Stimulated activated CD4-positive, alpha-beta T cell treated with anti-CD3 and anti-CD28 coated beads, Interleukin-2, amount 100 ng/mL, for 4 hours (primary cell): ENCODE measurements around the gene NSMF.
A peak's percentile ranks its signal among the peaks of the same experiment; 100 is the strongest.
"Not testable (repeated sequence)": the region's sequence is repeated elsewhere in the genome, so short reads cannot be mapped to it uniquely, and the experiment has no call there.

Experiments
- DNase-seq: peaks from one replicate; pipeline ENCODE4 v3.0.0-alpha.2; 2020; ENCODE audit warnings: low read depth

The NSMF gene

DNA sequence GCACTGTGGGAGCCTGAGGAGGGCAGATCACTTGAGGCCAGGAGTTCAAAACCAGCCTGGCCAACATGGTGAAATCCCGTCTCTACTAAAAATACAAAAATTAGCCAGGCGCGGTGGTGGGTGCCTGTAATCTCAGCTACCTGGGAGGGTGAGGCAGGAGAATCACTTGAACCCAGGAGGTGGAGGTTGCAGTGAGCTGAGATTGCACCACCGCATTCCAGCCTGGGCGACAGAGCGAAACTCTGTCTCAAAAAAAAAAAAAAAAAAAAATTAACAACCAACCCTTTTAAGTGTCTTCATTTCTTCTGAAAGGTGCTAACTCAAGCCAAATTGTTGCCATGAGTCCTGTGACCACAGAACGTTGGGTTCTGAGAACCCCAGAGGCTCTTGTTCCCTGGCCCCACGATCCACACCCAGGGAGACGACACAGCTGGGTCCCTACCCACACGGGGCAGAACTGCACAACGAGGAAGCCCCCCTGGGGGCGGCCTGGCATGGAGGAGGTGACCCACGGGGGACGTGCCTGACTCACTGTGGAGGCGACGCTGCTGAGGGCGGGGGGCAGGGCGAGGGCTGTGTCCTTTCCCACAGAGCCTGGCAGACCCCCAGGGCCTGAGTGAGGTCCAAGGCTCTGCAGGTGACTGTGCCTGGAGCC lies 48.8 kb downstream of the NSMF start:
- not testable (repeated sequence) for DNase-seq

- DNase-seq: no peak
Measured at GRCh38 chr9:137409515-137409914, 49.6 kb downstream of the NSMF start.

DNA sequence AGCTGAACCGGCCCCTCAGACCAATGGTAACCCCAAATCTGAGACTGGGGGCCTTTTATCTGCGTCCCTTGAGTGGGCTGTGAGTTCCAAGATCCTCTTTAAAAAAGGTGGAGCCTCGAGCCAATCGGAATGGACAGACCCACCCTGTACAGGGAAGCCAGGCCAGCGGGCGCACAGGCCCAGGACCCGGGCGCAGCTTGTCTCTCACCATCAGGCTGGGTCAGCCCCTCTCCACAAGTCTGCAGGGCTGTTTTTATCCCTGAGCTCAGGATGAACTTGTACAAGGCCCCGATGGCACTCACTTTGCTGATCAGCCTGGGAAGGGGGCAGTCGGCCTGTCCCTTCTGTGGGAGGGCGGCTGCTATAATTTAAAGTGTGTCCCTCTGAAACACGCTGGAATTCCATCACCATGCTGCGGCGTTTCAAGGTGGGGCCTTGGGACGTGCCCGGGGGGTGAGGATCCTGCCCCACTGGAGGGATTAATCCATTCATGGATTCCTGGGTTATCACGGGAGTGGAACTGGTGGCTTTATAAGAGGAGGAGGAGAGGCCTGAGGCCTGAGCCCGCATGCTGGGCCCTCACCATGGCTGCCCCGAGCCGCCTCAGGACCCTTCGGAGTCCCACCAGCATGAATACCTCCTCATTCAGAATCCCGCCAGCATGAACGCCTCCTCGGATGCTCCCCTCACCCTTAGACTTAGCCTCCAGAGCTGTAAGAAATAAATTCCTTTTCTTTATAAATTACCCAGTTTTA lies 50.3 kb downstream of the NSMF start:
- DNase-seq: no peak

- DNase-seq: no peak
Measured at GRCh38 chr9:137407590-137408300, 51.4 kb downstream of the NSMF start.

GRCh38 chr9:137406876-137407589 lies 52.1 kb downstream of the NSMF start:
- DNase-seq: peak; percentile 50

DNA sequence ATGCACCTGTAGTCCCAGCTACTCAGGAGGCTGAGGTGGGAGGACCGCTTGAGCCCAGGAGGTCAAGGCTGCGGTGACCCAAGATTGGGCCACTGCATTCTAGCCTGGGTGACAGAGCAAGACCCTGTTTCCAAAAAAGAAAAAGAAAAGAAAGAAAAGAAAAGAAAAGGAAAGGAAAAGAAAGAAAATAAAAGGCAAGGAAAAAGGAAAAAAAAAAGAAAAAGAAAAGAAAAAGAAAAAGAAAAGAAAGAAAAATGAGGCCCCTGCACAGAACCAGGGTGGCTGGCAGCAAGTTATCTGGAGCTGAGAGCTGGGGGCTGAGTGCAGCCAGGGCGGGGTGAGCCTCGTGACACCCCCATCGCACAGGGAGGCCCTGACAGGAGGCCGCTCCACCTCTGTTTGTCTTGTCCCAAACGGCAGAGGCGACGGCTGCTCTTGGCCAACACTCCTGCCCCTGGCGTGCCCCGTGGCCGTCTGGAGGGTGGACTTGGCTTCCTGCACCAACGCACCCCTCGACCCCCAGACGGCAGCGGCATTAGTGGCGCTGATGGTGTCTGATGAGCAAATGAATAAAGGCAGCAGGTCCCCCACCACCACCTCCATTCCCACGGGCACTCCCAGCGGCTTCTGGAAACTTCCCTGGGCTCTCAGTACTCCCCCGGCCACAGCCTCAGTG lies 52.9 kb downstream of the NSMF start:
- no peak for DNase-seq

GRCh38 chr9:137405677-137406081 lies 53.5 kb downstream of the NSMF start:
- no peak for DNase-seq

DNA sequence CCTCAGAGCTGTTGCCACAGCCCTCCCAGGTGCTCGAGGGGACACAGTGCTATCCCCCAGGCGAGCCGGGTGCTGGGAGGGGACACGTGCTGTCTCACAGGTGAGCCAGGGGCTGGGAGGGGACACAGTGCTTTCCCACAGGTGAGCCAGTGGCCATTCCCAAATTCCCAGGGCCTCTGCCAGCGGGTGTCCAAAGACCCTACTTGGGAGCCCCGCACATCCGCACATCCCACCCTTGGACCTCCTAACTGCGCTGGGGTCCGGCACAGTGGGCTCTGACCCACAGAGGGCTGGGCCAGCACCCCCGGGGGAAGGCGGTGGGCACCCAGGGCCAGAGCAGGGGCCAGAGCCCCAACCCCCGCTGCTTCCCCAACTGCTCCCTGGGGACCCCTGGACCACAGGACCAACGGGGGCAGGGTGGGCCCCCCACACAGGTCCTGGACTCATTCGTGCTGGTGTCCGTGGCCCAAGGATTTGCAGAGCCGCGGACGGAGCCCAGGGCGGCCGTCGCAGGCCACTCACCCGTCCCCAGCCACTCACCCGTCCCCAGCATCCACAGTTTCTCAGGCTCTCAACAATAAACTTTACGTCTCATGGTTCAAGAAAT lies 54.1 kb downstream of the NSMF start:
- no peak for DNase-seq

DNA sequence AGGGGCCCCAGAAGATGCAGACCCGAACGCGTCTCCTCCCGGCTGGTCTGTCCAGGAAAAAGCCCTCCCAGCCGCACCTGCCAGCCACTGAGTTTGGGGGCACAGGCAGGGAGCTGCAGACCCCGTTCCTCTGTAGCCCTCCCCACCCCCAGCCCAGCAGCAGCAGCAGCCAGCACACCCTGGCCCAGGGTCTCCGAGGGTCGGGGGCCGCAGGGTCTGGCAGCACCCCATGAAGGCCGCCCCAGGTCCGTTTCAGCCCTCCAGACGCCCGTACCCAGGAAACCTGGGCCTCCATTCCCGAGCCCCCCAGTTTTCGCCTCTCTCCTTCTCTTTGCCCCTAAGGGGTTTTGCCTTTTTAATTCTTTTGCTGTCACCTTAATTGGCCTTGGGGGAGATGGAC lies 55.9 kb downstream of the NSMF start:
- no peak for DNase-seq

DNA sequence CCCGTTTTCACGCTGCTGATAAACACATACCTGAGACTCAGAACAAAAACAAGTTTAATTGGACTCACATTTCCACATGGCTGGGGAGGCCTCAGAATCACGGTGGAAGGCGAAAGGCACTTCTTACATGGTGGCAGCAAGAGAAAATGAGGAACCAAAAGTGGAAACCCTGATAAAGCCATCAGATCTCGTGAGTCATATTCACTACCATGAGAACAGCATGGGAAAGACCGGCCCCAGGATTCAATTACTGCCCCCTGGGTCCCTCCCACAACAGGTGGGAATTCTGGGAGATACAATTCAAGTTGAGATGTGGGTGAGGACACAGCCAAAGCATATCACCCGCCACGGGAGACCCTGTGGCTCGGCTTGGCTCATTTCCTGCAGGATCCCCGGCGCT lies 56.4 kb downstream of the NSMF start:
- no peak for DNase-seq

GRCh38 chr9:137398561-137399468 lies 60.3 kb downstream of the NSMF start:
- DNase-seq: no peak

GRCh38 chr9:137397675-137398423 lies 61.3 kb downstream of the NSMF start:
- DNase-seq: no peak
